ENCODE data around the gene TAF1L.

DNA sequence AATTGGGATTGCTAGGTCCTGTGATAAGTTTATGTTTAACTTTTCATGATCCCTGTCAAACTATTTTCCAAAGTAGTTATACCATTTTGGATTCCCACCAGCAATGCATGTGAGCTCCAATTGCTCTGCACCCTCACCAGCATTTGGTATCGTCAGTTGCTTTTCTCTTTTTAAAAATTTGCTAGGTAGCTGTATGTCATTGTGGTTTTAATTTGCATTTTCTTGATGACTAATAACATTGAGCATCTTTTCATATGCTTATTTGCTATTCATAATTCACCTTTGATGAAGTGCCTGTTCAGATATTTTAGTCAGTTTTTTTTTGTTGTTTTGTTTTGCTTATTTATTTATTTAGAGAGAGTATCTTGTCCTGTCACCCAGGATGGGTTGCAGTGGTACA is 12.5 kb downstream of the TAF1L start:
- TF ChIP-seq CTCF (conservative IDR thresholded peaks at IDR 0.05), result no peak
- TF ChIP-seq ZFX (IDR thresholded peaks at IDR 0.05), result no peak

Measured in C4-2B (cell line).